Large intestine (tissue), 1 donor: ENCODE data around the gene CDIP1. TPM values are rescaled to one million over a fixed set of nuclear protein-coding genes. Genes with fewer than 3 reads are reported as not detected.

Experiments used
- polyA plus RNA-seq: library from polyadenylated mRNA; unstranded; fragments of 120-200 nt; gene quantifications from one replicate; pipeline ENCODE4 v1.2.1, GENCODE V29; 2013

Gene CDIP1
- polyA plus RNA-seq, 1 donor, result 44.6 TPM

Other genes with a start within 250 kb of the CDIP1 start
- 11.5 TPM for gene GLIS2, start 222.7 kb downstream of the CDIP1 start, polyA plus RNA-seq
- 37.9 TPM for gene PAM16, start 187.5 kb downstream of the CDIP1 start, polyA plus RNA-seq
- gene VASN, start 166.9 kb downstream of the CDIP1 start, polyA plus RNA-seq, result 5.7 TPM
- gene CORO7, start 122.2 kb downstream of the CDIP1 start, polyA plus RNA-seq, result 41.4 TPM
- 46.0 TPM for gene DNAJA3, start 112.9 kb downstream of the CDIP1 start, polyA plus RNA-seq
- gene NMRAL1, start 64.1 kb downstream of the CDIP1 start, polyA plus RNA-seq, result 37.7 TPM
- gene HMOX2, start 62.4 kb downstream of the CDIP1 start, polyA plus RNA-seq, result 47.6 TPM
- gene C16orf96, start 17.6 kb upstream of the CDIP1 start, polyA plus RNA-seq, result 0.18 TPM
- 28.4 TPM for gene UBALD1, start 76.1 kb upstream of the CDIP1 start, polyA plus RNA-seq
- 52.9 TPM for gene MGRN1, start 86.1 kb upstream of the CDIP1 start, polyA plus RNA-seq
- 42.5 TPM for gene NUDT16L1, start 154.8 kb upstream of the CDIP1 start, polyA plus RNA-seq
- gene ANKS3, start 195.5 kb upstream of the CDIP1 start, polyA plus RNA-seq, result 19.8 TPM
- 0.78 TPM for gene DNAAF8, start 195.8 kb upstream of the CDIP1 start, polyA plus RNA-seq
- 10.4 TPM for gene ZNF500, start 228.4 kb upstream of the CDIP1 start, polyA plus RNA-seq
- not detected for gene SEPTIN12, start 249.6 kb upstream of the CDIP1 start, polyA plus RNA-seq